ENCODE measurements around the gene REN. TPM values are rescaled to one million over a fixed set of nuclear protein-coding genes. Genes with fewer than 3 reads are reported as not detected.

Gene REN
- total and polyA plus RNA-seq, 9 of the 15 experiments (the other 6 are each of a cell fraction or from before 2014, with no cell fraction given) = 1.7 to 9.9 (median 3.1) TPM

DNA sequence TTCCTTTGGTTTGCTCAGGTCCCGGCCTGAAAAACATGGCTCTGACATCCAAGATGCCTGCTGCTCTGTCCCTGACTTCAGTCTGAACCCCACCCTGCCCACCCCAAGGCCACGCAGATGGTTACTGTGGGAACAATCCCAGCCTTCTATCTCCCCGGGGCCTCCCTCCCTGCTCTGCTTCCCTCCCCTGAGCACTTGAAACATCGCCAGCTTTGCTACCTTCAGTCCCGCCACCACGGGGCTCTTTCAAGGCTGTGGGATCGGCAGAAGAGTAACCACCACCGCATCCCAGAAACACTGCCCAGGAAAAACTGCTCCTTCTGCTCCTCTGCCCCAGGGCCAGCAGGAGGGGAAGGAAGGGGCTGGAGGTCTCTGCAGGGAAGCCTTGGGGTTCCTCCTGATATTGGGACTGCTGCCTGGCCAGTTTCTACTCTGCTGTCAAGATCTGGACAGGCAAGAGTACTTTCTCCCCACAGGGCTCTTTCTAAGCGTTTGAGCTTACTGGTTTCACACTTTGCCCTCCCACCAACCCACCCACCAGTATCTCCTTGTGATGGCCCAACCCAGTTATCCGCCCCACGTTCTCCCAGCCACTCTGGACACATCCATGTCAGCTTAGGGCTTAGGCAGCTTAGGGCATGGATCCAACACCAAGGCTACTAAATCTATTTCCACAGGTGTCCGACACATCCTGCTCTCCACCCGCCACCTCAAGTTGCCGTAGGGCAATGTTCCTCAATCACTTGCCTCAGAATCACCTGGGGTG lies 22.7 kb downstream of the REN start:
- no peak for ATAC-seq
- in situ Hi-C loops (cut with MboI) = no loop called here
- H3K79me2 ChIP-seq (ENCODE audit: control insufficient read depth, insufficient read depth, low read length) = no peaks in the 10 kb centered on the region
- H3K9ac ChIP-seq (ENCODE audit: insufficient read depth in 1 of 2, low read depth in 2 of 2, low read length in 2 of 2) = no peak overlapping the region
- peaks cover 22 to 35% of the 10 kb centered on the region in 2 experiments; a peak in 3 of 5 replicates for H3K27me3 ChIP-seq (ENCODE audit: control insufficient read depth in 2 of 2, insufficient read depth in 2 of 2, low read length in 2 of 2)
- H3K4me2 ChIP-seq (ENCODE audit: insufficient read depth, low read length) = no peak overlapping the region
- FAIRE-seq = no peak
- H3K27ac ChIP-seq (ENCODE audit: extremely low read depth, low read depth, low read length) = no peak overlapping the region
- no peaks in the 10 kb centered on the region for H3K4me1 ChIP-seq (replicated peaks in 1 of 2; ENCODE audit: control insufficient read depth in 2 of 2, insufficient read depth in 2 of 2, low read length in 2 of 2)
- BruUV-seq (replicated peaks) = no TSS peak
- H3K36me3 ChIP-seq (ENCODE audit: control insufficient read depth, insufficient read depth, low read length) = no peaks in the 10 kb centered on the region
- H2AFZ ChIP-seq (ENCODE audit: low read depth, low read length) = no peak overlapping the region
- ChIA-PET CTCF (ENCODE audit: low intra/inter-chr PET ratio) (no interaction called here), POLR2A (interaction anchor here (0.6 kb wide), 2 partner anchors 395 to 664 kb away, joined by 3 read pairs; no protein-coding TSS in a partner anchor)
- no peaks in the 10 kb centered on the region for H3K9me3 ChIP-seq (replicated peaks; ENCODE audit: control insufficient read depth, insufficient read depth, low read depth, low read length)
- intact Hi-C loops (cut with micrococcal nuclease) = no loop called here
- peaks cover 12% of the 10 kb centered on the region for H4K20me1 ChIP-seq (replicated peaks; ENCODE audit: control insufficient read depth, insufficient read depth, low read length)
- no peak for DNase-seq (ENCODE audit: extremely low read depth in 1 of 4, low spot score in 3 of 4)
- no peak overlapping the region for H3K4me3 ChIP-seq
- no peaks in the 10 kb centered on the region for H3K9me1 ChIP-seq (ENCODE audit: control insufficient read depth, insufficient read depth, low read length)
- 2% methylated on average over 14 of the region's 14 CpGs for WGBS (ENCODE audit: insufficient coverage, low coverage, missing lambda C conversion rate)
- TF ChIP-seq CHCHD3 (CRISPR knock-in tag; IDR thresholded peaks at IDR 0.05) (no peak), DNMT1 (IDR thresholded peaks at IDR 0.05) (no peak), ZNF778 (CRISPR knock-in tag; IDR thresholded peaks at IDR 0.05) (no peak), ZNF57 (CRISPR knock-in tag; IDR thresholded peaks at IDR 0.05) (no peak), SRSF7 (optimal IDR thresholded peaks at IDR 0.05; ENCODE audit: low read depth, low read length) (no peak), MED1 (CRISPR knock-in tag; IDR thresholded peaks at IDR 0.05; ENCODE audit: borderline replicate concordance) (no peak), NELFE (IDR thresholded peaks at IDR 0.05; ENCODE audit: insufficient read depth, insufficient read length) (no peak), TAL1 (IDR thresholded peaks at IDR 0.05) (no peak), FOXM1 (IDR thresholded peaks at IDR 0.05; ENCODE audit: low read depth) (no peak), FOXM1 (CRISPR knock-in tag; IDR thresholded peaks at IDR 0.05; ENCODE audit: low read depth) (no peak), MYNN (IDR thresholded peaks at IDR 0.05) (no peak), MYNN (CRISPR knock-in tag; IDR thresholded peaks at IDR 0.05) (no peak), KDM4B (IDR thresholded peaks at IDR 0.05; ENCODE audit: borderline replicate concordance in 2 of 2, low read depth in 1 of 2) (no peak), TARDBP (IDR thresholded peaks at IDR 0.05) (no peak)
- TF ChIP-seq, protein P1, sequence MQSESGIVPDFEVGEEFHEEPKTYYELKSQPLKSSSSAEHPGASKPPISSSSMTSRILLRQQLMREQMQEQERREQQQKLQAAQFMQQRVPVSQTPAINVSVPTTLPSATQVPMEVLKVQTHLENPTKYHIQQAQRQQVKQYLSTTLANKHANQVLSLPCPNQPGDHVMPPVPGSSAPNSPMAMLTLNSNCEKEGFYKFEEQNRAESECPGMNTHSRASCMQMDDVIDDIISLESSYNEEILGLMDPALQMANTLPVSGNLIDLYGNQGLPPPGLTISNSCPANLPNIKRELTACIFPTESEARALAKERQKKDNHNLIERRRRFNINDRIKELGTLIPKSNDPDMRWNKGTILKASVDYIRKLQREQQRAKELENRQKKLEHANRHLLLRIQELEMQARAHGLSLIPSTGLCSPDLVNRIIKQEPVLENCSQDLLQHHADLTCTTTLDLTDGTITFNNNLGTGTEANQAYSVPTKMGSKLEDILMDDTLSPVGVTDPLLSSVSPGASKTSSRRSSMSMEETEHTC (IDR thresholded peaks at IDR 0.05) = no peak
- TF ChIP-seq, protein P2, sequence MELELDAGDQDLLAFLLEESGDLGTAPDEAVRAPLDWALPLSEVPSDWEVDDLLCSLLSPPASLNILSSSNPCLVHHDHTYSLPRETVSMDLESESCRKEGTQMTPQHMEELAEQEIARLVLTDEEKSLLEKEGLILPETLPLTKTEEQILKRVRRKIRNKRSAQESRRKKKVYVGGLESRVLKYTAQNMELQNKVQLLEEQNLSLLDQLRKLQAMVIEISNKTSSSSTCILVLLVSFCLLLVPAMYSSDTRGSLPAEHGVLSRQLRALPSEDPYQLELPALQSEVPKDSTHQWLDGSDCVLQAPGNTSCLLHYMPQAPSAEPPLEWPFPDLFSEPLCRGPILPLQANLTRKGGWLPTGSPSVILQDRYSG (tag; conservative IDR thresholded peaks at IDR 0.05; ENCODE audit: low read depth) = no peak
- TF ChIP-seq, protein P3, sequence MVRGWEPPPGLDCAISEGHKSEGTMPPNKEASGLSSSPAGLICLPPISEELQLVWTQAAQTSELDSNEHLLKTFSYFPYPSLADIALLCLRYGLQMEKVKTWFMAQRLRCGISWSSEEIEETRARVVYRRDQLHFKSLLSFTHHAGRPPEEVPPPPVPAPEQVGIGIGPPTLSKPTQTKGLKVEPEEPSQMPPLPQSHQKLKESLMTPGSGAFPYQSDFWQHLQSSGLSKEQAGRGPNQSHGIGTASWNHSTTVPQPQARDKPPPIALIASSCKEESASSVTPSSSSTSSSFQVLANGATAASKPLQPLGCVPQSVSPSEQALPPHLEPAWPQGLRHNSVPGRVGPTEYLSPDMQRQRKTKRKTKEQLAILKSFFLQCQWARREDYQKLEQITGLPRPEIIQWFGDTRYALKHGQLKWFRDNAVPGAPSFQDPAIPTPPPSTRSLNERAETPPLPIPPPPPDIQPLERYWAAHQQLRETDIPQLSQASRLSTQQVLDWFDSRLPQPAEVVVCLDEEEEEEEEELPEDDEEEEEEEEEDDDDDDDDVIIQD (CRISPR knock-in tag; IDR thresholded peaks at IDR 0.05) = no peak
- TF ChIP-seq, protein P4, sequence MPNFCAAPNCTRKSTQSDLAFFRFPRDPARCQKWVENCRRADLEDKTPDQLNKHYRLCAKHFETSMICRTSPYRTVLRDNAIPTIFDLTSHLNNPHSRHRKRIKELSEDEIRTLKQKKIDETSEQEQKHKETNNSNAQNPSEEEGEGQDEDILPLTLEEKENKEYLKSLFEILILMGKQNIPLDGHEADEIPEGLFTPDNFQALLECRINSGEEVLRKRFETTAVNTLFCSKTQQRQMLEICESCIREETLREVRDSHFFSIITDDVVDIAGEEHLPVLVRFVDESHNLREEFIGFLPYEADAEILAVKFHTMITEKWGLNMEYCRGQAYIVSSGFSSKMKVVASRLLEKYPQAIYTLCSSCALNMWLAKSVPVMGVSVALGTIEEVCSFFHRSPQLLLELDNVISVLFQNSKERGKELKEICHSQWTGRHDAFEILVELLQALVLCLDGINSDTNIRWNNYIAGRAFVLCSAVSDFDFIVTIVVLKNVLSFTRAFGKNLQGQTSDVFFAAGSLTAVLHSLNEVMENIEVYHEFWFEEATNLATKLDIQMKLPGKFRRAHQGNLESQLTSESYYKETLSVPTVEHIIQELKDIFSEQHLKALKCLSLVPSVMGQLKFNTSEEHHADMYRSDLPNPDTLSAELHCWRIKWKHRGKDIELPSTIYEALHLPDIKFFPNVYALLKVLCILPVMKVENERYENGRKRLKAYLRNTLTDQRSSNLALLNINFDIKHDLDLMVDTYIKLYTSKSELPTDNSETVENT (CRISPR knock-in tag; IDR thresholded peaks at IDR 0.05) = no peak

Measured in K562 (cell line).